Suprapubic skin (tissue), 4 donors: ENCODE results near the gene JRKL. TPM values are rescaled to one million over a fixed set of nuclear protein-coding genes. Genes with fewer than 3 reads are reported as not detected.

ENCODE experiments used
- DNase-seq, 2 donors: peaks; one replicate each; pipeline ENCODE4 v3.0.0-alpha.2; 2019; ENCODE audit warnings: low spot score in 2 of 2
- H3K27ac ChIP-seq: fragments of 200-600 bp; sonication (generic); one replicate; pipeline ENCODE4 v1.5.1; 2019
- H3K27me3 ChIP-seq: fragments of 200-600 bp; sonication (generic); one replicate; pipeline ENCODE4 v1.5.1; 2019
- H3K36me3 ChIP-seq: fragments of 200-600 bp; sonication (generic); one replicate; pipeline ENCODE4 v1.5.1; 2019
- H3K4me1 ChIP-seq: fragments of 200-600 bp; sonication (generic); one replicate; pipeline ENCODE4 v1.5.1; 2019
- H3K4me3 ChIP-seq: fragments of 200-600 bp; sonication (generic); one replicate; pipeline ENCODE4 v1.5.1; 2019; ENCODE audit warnings: mild to moderate bottlenecking
- H3K9me3 ChIP-seq: fragments of 200-600 bp; sonication (generic); one replicate; pipeline ENCODE4 v1.5.1; 2019
- EP300 ChIP-seq: sonication (generic); formaldehyde crosslinking; IDR thresholded peaks from one replicate; pipeline ENCODE4 v1.6.1; 2017; ENCODE audit warnings: antibody characterized with exemption
- POLR2A ChIP-seq, 2 donors: fragments of 450-650 bp; IDR thresholded peaks; one replicate each; pipeline ENCODE4 v1.6.1; 2017; ENCODE audit warnings: antibody characterized with exemption in 2 of 2, mild to moderate bottlenecking in 2 of 2, moderate library complexity in 2 of 2
- POLR2AphosphoS5 ChIP-seq, 3 donors: sonication (generic); formaldehyde crosslinking; IDR thresholded peaks; one replicate each; pipeline ENCODE4 v1.6.1; 2017; ENCODE audit warnings: antibody characterized with exemption in 3 of 3
- WGBS: methylation state at CpG from one replicate; pipeline ENCODE4 v1.1.5; 2018; 5-methylcytosine and 5-hydroxymethylcytosine counted together
- total RNA-seq, 4 donors: library from RNA; depleted of rRNA; stranded (reverse); fragments of >200 nt; gene quantifications; one replicate each; pipeline ENCODE4 v1.1.0, GENCODE V29; 2016
- TF ChIP-seq, protein P1 (sequence below), 2 donors: fragments of 200-600 bp in 1 of 2; fragments of 450-650 bp in 1 of 2; sonication (generic) in 1 of 2; IDR thresholded peaks; one replicate each; pipeline ENCODE4 v1.5.1; 2016 to 2019; ENCODE audit warnings: antibody characterized with exemption in 2 of 2, mild to moderate bottlenecking in 1 of 2, moderate library complexity in 1 of 2

JRKL gene
- total RNA-seq, 4 donors from 2014 or later, result 5.2 to 6.4 (median 5.9) TPM

DNA sequence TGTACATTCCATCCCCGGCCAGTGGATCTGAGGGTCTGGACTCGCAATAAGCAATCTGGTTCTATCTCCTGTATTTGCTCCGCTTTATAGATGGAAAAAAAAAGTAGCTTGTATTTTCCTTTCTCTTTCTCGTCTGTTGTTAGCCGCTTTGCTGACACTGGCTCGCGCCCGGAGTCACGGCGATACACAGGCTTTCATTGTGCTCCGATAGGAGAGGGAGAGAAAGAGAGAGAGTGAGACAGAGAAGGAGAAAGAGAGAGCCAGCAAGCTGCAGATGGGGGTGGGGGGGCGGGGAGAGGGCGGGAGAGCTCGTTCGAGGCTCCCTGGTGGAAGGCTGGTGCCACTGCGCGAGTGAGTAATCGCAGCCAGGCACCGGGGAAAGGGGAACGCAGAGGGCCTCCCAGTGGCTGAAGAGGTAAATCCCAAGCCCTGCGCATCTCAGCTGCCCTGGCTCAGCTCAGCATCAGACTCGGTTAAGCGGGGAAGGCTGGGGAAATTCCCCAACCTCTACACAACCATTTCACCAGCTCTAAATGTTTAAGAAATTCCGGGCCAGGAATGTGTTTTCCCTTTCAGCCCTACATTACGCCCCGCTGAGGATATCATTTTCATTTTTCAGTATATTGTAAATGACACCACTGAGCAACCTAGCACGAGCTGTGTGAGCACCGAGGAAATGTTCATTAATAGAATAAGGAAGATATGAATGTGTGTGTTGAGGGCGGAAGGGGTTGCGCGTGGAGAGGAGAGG, 46.7 kb upstream of the JRKL start, which contains the start of gene MAML2:
Gene MAML2, minus strand, starts transcription at position 235 of the 751 bp plus-strand sequence. CDS start 1,300 bp downstream, outside the sequence.
- peak; percentile 96 for DNase-seq
- 7% methylated on average over 31 of the region's 31 CpGs for WGBS
- Histone ChIP-seq H3K27ac (peak within 1 kb of the TSS; percentile 80), H3K4me3 (peak within 1 kb of the TSS; percentile 63), H3K36me3 (no peaks in the 10 kb centered on the region), H3K4me1 (peaks cover 38% of the 10 kb centered on the region), H3K9me3 (no peaks in the 10 kb centered on the region), H3K27me3 (no peaks in the 10 kb centered on the region)
- TF ChIP-seq POLR2A (IDR thresholded peaks at IDR 0.05) (no peak), POLR2AphosphoS5 (IDR thresholded peaks at IDR 0.05) (no peak)
- TF ChIP-seq, protein P1, sequence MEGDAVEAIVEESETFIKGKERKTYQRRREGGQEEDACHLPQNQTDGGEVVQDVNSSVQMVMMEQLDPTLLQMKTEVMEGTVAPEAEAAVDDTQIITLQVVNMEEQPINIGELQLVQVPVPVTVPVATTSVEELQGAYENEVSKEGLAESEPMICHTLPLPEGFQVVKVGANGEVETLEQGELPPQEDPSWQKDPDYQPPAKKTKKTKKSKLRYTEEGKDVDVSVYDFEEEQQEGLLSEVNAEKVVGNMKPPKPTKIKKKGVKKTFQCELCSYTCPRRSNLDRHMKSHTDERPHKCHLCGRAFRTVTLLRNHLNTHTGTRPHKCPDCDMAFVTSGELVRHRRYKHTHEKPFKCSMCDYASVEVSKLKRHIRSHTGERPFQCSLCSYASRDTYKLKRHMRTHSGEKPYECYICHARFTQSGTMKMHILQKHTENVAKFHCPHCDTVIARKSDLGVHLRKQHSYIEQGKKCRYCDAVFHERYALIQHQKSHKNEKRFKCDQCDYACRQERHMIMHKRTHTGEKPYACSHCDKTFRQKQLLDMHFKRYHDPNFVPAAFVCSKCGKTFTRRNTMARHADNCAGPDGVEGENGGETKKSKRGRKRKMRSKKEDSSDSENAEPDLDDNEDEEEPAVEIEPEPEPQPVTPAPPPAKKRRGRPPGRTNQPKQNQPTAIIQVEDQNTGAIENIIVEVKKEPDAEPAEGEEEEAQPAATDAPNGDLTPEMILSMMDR (IDR thresholded peaks at IDR 0.05), result peak; percentile 78 to 99

DNA sequence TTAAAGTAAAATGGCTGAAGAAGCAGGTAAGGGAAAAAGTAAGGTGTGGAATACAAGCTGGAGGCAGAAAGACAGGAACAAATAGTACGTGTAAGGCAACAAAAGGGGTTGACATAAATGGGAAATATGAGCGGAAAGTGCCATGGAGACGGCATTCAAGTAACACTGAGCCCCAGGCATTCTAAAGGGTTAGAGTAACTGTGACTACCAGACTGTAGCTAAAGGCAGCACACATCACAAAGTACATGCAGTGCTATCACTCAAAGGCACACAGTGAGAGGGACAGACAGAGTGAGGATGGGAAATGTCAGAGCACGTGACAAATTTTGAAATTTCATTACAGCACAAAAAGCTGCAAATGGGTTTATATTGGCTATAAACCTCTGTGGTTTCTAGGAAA, 33.0 kb upstream of the JRKL start:
- Histone ChIP-seq H3K36me3 (peaks cover 38% of the 10 kb centered on the region), H3K4me1 (no peaks in the 10 kb centered on the region), H3K27me3 (no peaks in the 10 kb centered on the region), H3K9me3 (no peaks in the 10 kb centered on the region), H3K4me3 (no peak overlapping the region), H3K27ac (no peak overlapping the region)
- DNase-seq, result no peak
- TF ChIP-seq, protein P1 (IDR thresholded peaks at IDR 0.05), result no peak
- TF ChIP-seq POLR2AphosphoS5 (IDR thresholded peaks at IDR 0.05) (no peak), EP300 (no peak), POLR2A (IDR thresholded peaks at IDR 0.05) (no peak)
- WGBS, result 89% methylated on average over 4 of the region's 4 CpGs

DNA sequence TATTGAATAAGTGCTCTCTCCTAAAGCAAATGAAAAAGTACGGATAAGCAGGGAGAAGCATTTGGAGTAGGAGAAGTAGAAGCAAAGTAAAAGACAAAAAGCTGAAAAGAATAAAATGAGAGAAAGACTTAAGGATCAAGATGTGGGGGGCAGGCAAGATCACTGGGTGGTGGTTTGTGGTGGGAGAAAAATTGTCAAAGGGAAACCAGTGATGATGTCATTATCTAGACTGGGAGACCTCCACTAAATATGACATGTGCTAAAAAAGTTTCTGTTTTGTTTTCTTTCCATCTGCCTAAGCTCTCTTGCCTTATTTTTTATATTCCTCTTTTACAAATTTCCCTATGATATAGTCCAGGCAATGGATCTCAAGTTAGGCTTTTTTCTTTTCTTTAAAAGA, 32.0 kb upstream of the JRKL start:
- no peak for DNase-seq
- Histone ChIP-seq H3K27me3 (no peaks in the 10 kb centered on the region), H3K9me3 (no peaks in the 10 kb centered on the region), H3K4me1 (no peaks in the 10 kb centered on the region), H3K36me3 (peaks cover 36% of the 10 kb centered on the region), H3K27ac (no peak overlapping the region), H3K4me3 (no peak overlapping the region)
- WGBS, result 96% methylated on average over 1 of the region's 1 CpG
- no peak for TF ChIP-seq POLR2AphosphoS5 (IDR thresholded peaks at IDR 0.05)
- no peak for TF ChIP-seq POLR2A (IDR thresholded peaks at IDR 0.05)
- no peak for TF ChIP-seq EP300
- TF ChIP-seq, protein P1 (IDR thresholded peaks at IDR 0.05), result no peak

DNA sequence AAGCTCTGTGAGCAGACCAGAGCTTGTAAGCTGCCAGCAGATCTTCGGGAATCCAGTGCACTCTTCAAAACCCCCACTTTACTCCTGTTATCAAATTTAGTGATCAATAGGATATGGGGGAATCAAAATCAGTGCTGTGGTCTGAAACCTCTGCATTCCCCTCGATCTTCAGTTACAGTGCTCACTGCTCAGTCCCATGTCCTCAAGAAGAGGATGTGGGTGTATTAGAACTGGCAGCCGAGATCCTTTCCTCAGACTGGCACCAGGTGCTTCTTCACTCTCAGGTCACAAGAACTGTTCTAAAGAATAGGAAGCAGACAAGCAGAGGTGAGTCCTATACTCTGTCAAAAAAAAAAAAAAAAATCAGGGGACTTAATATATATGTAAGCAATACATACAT, 31.5 kb upstream of the JRKL start:
- TF ChIP-seq POLR2AphosphoS5 (IDR thresholded peaks at IDR 0.05), result no peak
- no peak for TF ChIP-seq EP300
- DNase-seq, result no peak

DNA sequence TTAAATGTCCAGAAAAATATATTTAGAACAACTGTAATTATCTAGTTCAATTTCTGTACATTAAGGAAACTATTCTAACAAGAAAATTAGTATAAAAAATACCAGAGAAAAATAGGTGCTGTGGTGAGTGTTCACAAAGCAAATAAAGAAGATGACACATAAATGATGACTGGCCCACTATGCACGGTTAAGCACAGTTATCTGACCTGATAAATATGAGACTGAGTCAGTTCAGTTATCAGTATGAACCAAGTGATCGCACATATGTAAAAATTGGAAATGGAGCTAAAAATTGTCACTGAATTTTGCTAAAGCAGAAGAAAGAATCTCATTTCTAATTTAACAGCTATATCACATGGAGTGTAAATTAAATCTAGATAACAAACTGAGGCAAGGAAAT, 28.0 kb upstream of the JRKL start:
- 92% methylated on average over 2 of the region's 2 CpGs for WGBS
- no peak overlapping the region for H3K4me3 ChIP-seq
- H3K27ac ChIP-seq, result no peak overlapping the region
- H3K27me3 ChIP-seq, result no peaks in the 10 kb centered on the region
- H3K9me3 ChIP-seq, result no peaks in the 10 kb centered on the region
- DNase-seq, result no peak
- TF ChIP-seq POLR2A (IDR thresholded peaks at IDR 0.05), result no peak
- TF ChIP-seq EP300, result no peak
- TF ChIP-seq POLR2AphosphoS5 (IDR thresholded peaks at IDR 0.05), result no peak
- TF ChIP-seq, protein P1 (IDR thresholded peaks at IDR 0.05), result no peak
- H3K4me1 ChIP-seq, result no peaks in the 10 kb centered on the region
- H3K36me3 ChIP-seq, result peaks cover 34% of the 10 kb centered on the region

More for the DNA sequence above, 31.5 kb upstream of the JRKL start:
- no peak overlapping the region for H3K4me3 ChIP-seq
- no peaks in the 10 kb centered on the region for H3K27me3 ChIP-seq
- H3K4me1 ChIP-seq, result no peaks in the 10 kb centered on the region
- no peaks in the 10 kb centered on the region for H3K9me3 ChIP-seq
- WGBS, result 90% methylated on average over 3 of the region's 3 CpGs
- H3K27ac ChIP-seq, result no peak overlapping the region
- peaks cover 36% of the 10 kb centered on the region for H3K36me3 ChIP-seq
